Measurements from ENCODE around the gene APMAP. TPM values are rescaled to one million over a fixed set of nuclear protein-coding genes. Genes with fewer than 3 reads are reported as not detected.

APMAP gene
- total and polyA plus RNA-seq, 9 of the 15 experiments (the other 6 are each of a cell fraction or from before 2014, with no cell fraction given) = 6.7 to 18.2 (median 14.4) TPM

DNA sequence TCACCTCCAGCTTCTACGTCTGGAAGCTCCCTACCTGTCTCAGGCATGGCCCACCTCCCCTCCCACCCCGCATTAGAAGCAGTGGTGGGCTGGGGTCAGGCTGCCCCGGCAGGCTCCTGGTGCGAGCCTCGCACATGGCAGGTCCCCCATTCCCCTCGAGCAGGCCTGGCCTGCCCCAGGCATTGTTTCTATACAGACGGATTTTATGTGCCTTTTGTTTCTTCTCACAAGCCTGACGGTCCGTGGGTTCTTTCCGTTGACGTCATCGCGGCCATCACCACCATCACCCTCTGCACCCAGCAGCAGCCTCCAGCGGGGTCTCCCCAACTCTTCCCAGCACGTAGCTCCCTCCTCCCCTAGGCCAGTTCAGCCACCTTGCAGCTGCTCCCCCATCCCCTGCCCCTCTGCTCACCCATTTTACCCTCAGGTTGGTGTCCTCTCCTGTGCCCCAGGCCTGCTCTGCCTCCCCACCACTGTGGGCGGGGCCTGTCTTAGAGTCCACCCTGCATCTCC, 38.9 kb downstream of the APMAP start (continued):
- TF ChIP-seq ILK (tag; IDR thresholded peaks at IDR 0.05; ENCODE audit: borderline replicate concordance, low read depth) = no peak

DNA sequence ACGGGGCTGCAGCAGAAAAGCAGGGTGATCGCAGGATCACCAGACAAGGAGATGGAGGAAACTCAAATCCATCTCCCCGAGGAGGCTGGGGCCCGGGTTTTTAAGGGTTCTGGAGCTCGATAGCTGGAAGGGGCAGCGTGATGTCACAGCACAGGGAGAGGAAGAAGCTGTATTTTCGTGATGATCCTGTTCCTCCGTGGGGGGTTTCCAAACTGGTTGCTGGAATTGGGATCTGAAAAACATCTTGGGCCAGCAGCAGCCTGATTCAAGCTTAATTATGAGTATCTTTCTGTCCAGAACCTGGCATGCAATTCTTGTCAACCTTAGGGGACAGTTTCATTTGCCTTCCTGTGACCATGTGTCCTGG, 39.4 kb downstream of the APMAP start:
- in situ Hi-C loops (cut with MboI) = no loop called here
- Histone ChIP-seq H3K4me1 (replicated peaks in 1 of 2; ENCODE audit: control insufficient read depth in 2 of 2, insufficient read depth in 2 of 2, low read length in 2 of 2) (peaks cover 0 to 12% of the 10 kb centered on the region in 2 experiments; a peak in 3 of 5 replicates), H3K36me3 (ENCODE audit: control insufficient read depth, insufficient read depth, low read length) (no peaks in the 10 kb centered on the region), H3K9me3 (replicated peaks; ENCODE audit: control insufficient read depth, insufficient read depth, low read depth, low read length) (no peaks in the 10 kb centered on the region), H3K4me3 (no peak overlapping the region), H4K20me1 (replicated peaks; ENCODE audit: control insufficient read depth, insufficient read depth, low read length) (no peaks in the 10 kb centered on the region), H2AFZ (ENCODE audit: low read depth, low read length) (no peak overlapping the region), H3K79me2 (ENCODE audit: control insufficient read depth, insufficient read depth, low read length) (no peaks in the 10 kb centered on the region), H3K9me1 (ENCODE audit: control insufficient read depth, insufficient read depth, low read length) (no peaks in the 10 kb centered on the region), H3K27me3 (ENCODE audit: control insufficient read depth in 2 of 2, insufficient read depth in 2 of 2, low read length in 2 of 2) (no peaks in the 10 kb centered on the region; a peak in 1 of 5 replicates), H3K9ac (ENCODE audit: insufficient read depth in 1 of 2, low read depth in 2 of 2, low read length in 2 of 2) (no peak overlapping the region), H3K27ac (ENCODE audit: extremely low read depth, low read depth, low read length) (no peak overlapping the region), H3K4me2 (ENCODE audit: insufficient read depth, low read length) (no peak overlapping the region)
- 40% methylated on average over 1 of the region's 8 CpGs for WGBS (ENCODE audit: insufficient coverage, low coverage, missing lambda C conversion rate)
- intact Hi-C loops (cut with micrococcal nuclease) = no loop called here
- ChIA-PET CTCF (ENCODE audit: low intra/inter-chr PET ratio) (no interaction called here), POLR2A (no interaction called here)
- ATAC-seq (no peak), DNase-seq (ENCODE audit: extremely low read depth in 1 of 4, low spot score in 3 of 4) (no peak), FAIRE-seq (no peak)
- TF ChIP-seq, protein P1, sequence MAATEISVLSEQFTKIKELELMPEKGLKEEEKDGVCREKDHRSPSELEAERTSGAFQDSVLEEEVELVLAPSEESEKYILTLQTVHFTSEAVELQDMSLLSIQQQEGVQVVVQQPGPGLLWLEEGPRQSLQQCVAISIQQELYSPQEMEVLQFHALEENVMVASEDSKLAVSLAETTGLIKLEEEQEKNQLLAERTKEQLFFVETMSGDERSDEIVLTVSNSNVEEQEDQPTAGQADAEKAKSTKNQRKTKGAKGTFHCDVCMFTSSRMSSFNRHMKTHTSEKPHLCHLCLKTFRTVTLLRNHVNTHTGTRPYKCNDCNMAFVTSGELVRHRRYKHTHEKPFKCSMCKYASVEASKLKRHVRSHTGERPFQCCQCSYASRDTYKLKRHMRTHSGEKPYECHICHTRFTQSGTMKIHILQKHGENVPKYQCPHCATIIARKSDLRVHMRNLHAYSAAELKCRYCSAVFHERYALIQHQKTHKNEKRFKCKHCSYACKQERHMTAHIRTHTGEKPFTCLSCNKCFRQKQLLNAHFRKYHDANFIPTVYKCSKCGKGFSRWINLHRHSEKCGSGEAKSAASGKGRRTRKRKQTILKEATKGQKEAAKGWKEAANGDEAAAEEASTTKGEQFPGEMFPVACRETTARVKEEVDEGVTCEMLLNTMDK (IDR thresholded peaks at IDR 0.05; ENCODE audit: borderline replicate concordance, insufficient read depth, low read depth, low read length, poor library complexity, severe bottlenecking) = no peak
- no peak for TF ChIP-seq CBFB (CRISPR knock-in tag; IDR thresholded peaks at IDR 0.05)
- no peak for TF ChIP-seq HEY1 (CRISPR knock-in tag; IDR thresholded peaks at IDR 0.05; ENCODE audit: borderline replicate concordance)
- no peak for TF ChIP-seq SRF (CRISPR knock-in tag; IDR thresholded peaks at IDR 0.05)
- no TSS peak for BruUV-seq (replicated peaks)

All from K562 (cell line).